Naive thymus-derived CD4-positive, alpha-beta T cell (primary cell): ENCODE data around the gene ASPSCR1. TPM values are rescaled to one million over a fixed set of nuclear protein-coding genes. Genes with fewer than 3 reads are reported as not detected.

Experiments
- ATAC-seq: fragments of 150-1000 bp; cut with Tn5 transposase; 2 replicates; pipeline ENCODE4 v1.10.0; 2021; ENCODE audit warnings: mild to moderate bottlenecking, moderate library complexity
- CTCF ChIA-PET: fragments of 350-600 bp; sonication (Branson Sonifier 250); formaldehyde crosslinking; loops from one replicate; lab custom pipeline; 2021; ENCODE audit warnings: antibody characterized with exemption; lab: Charles Lee
- POLR2A ChIA-PET: fragments of 350-600 bp; sonication (Branson Sonifier 250); formaldehyde crosslinking; loops from one replicate; lab custom pipeline; 2021; ENCODE audit warnings: antibody characterized with exemption, inconsistent platforms; lab: Charles Lee
- DNase-seq, 9 donors: peaks; one replicate each; pipeline versions ENCODE4 v3.0.0 to v3.0.0-alpha.2; 2020 to 2022; ENCODE audit warnings: mixed read lengths in 1 of 9
- H3K27ac ChIP-seq: one replicate; pipeline ENCODE4 v1.7.0; 2013; ENCODE audit warnings: mild to moderate bottlenecking, low read depth, low read length, moderate library complexity
- H3K27me3 ChIP-seq, 2 donors: one replicate each; pipeline ENCODE4 v1.7.0; 2013; ENCODE audit warnings: low read length in 2 of 2, mild to moderate bottlenecking in 2 of 2, moderate library complexity in 2 of 2; ENCODE audit not compliant: control insufficient read depth in 2 of 2, insufficient read depth in 2 of 2
- H3K36me3 ChIP-seq, 3 experiments: 1 replicate in 2 of 3; 2 replicates in 1 of 3; pipeline ENCODE4 v1.7.0; 2013; ENCODE audit warnings: low read length in 3 of 3, mild to moderate bottlenecking in 3 of 3, moderate library complexity in 1 of 3; ENCODE audit not compliant: insufficient read depth in 3 of 3, control insufficient read depth in 2 of 3
- H3K4me1 ChIP-seq, 2 donors: one replicate each; pipeline ENCODE4 v1.7.0; 2013; ENCODE audit warnings: low read length in 2 of 2, mild to moderate bottlenecking in 2 of 2, moderate library complexity in 1 of 2; ENCODE audit not compliant: control insufficient read depth in 2 of 2, insufficient read depth in 2 of 2
- H3K4me3 ChIP-seq: 2 replicates; pipeline ENCODE4 v1.7.0; 2013; ENCODE audit warnings: mild to moderate bottlenecking, low read length
- H3K9me3 ChIP-seq, 3 experiments: 1 replicate in 2 of 3; 2 replicates in 1 of 3; pipeline ENCODE4 v1.7.0; 2013; ENCODE audit warnings: low read length in 3 of 3; ENCODE audit not compliant: control insufficient read depth in 2 of 3
- H3K27ac Mint-ChIP-seq, 9 donors: one replicate each; pipeline ENCODE4 v1.8.0; 2020 to 2022; ENCODE audit warnings: mixed read lengths in 9 of 9, mild to moderate bottlenecking in 8 of 9, moderate library complexity in 5 of 9, inconsistent platforms in 2 of 9
- H3K27me3 Mint-ChIP-seq, 5 donors: one replicate each; pipeline ENCODE4 v1.8.0; 2021 to 2022; ENCODE audit warnings: mixed read lengths in 5 of 5, mild to moderate bottlenecking in 1 of 5
- H3K36me3 Mint-ChIP-seq, 5 donors: one replicate each; pipeline ENCODE4 v1.8.0; 2020 to 2022; ENCODE audit warnings: mixed read lengths in 5 of 5, mild to moderate bottlenecking in 3 of 5, inconsistent platforms in 1 of 5
- H3K4me1 Mint-ChIP-seq, 7 donors: one replicate each; pipeline ENCODE4 v1.8.0; 2020 to 2022; ENCODE audit warnings: mixed read lengths in 7 of 7, mild to moderate bottlenecking in 3 of 7, inconsistent platforms in 1 of 7
- H3K4me3 Mint-ChIP-seq, 10 donors: one replicate each; pipeline ENCODE4 v1.8.0; 2020 to 2022; ENCODE audit warnings: mild to moderate bottlenecking in 10 of 10, mixed read lengths in 10 of 10, moderate library complexity in 6 of 10, inconsistent platforms in 2 of 10
- H3K9me3 Mint-ChIP-seq, 11 donors: one replicate each; pipeline ENCODE4 v1.8.0; 2020 to 2022; ENCODE audit warnings: mixed read lengths in 11 of 11, mild to moderate bottlenecking in 4 of 11, inconsistent platforms in 1 of 11, moderate library complexity in 1 of 11
- intact Hi-C, 2 donors: fragments of 100-400 bp; cut with micrococcal nuclease; formaldehyde crosslinking; loops; one replicate each; pipeline ENCODE4 v1.15.1; 2023
- polyA plus RNA-seq, 2 donors: library from polyadenylated mRNA; unstranded; fragments of 300-500 nt; fragmentation: Illumina TruSeq; gene quantifications; one replicate each; pipeline ENCODE4 v1.2.3, GENCODE V29; 2021
- total RNA-seq, 6 experiments: library from RNA in 5 of 6; stranded (reverse) in 5 of 6; gene quantifications; 1 replicate in 5 of 6; 2 replicates in 1 of 6; pipeline ENCODE4 v1.2.3 and lab custom pipeline; 2021 to 2026

Gene ASPSCR1
- total and polyA plus RNA-seq, 7 experiments from 2014 or later = 24.2 to 46.7 (median 38.0) TPM

GRCh38 chr17:82022310-82022980 lies 45.0 kb downstream of the ASPSCR1 start, which contains the start of gene CENPX:
TSS of gene CENPX (minus strand) at chr17:82022878. CDS start at chr17:82022861, 17 bp downstream.
- intact Hi-C loops = loop anchor here (1.0 to 5.0 kb wide), 7 partner anchors 54 to 730 kb away; partner anchors contain the start of genes MCRIP1 (in 2 of the 2), ALYREF (in 1 of the 2), ANAPC11 (in 1 of the 2) and HEXD (in 1 of the 2)
- ChIA-PET CTCF (interaction anchor here (0.9 to 6.1 kb wide), 5 partner anchors 15 to 69 kb away, joined by 3 to 122 read pairs (median 4); partner anchors contain the start of genes DCXR and NOTUM), POLR2A (interaction anchor here (0.6 to 4.6 kb wide), 12 partner anchors 15 to 207 kb away, joined by 3 to 29 read pairs (median 5); partner anchors contain the start of genes DCXR, DUS1L, NOTUM and SLC16A3)
- H3K27me3 ChIP-seq = no peaks in the 10 kb centered on the region
- no peak for DNase-seq
- Mint-ChIP-seq H3K4me1 (peaks cover 5 to 28% (median 22%) of the 10 kb centered on the region in 7 donors), H3K9me3 (no peaks in the 10 kb centered on the region), H3K27ac (peak within 1 kb of the TSS in 6 of 9 donors; percentile 64 to 88 (median 76)), H3K36me3 (peaks cover 0 to 2% (median 0%) of the 10 kb centered on the region in 5 donors), H3K27me3 (no peaks in the 10 kb centered on the region), H3K4me3 (peak within 1 kb of the TSS; percentile 80 to 91 (median 84))
- H3K4me3 ChIP-seq = peak within 1 kb of the TSS; percentile 71
- H3K4me1 ChIP-seq = peaks cover 16 to 29% of the 10 kb centered on the region in 2 donors
- no peak for ATAC-seq
- peak within 1 kb of the TSS; percentile 65 for H3K27ac ChIP-seq
- H3K36me3 ChIP-seq = peaks cover 0 to 23% (median 0%) of the 10 kb centered on the region in 3 experiments
- H3K9me3 ChIP-seq = no peaks in the 10 kb centered on the region

- Mint-ChIP-seq H3K36me3 (peaks cover 0 to 2% (median 0%) of the 10 kb centered on the region in 5 donors), H3K9me3 (no peaks in the 10 kb centered on the region), H3K27ac (peak within 1 kb of the TSS in 7 of 9 donors; percentile 41 to 88 (median 66)), H3K4me3 (peak within 1 kb of the TSS; percentile 80 to 91 (median 84)), H3K27me3 (no peaks in the 10 kb centered on the region), H3K4me1 (peaks cover 7 to 28% (median 22%) of the 10 kb centered on the region in 7 donors)
- intact Hi-C loops = loop anchor here (1.0 to 5.0 kb wide), 16 partner anchors 14 to 730 kb away; partner anchors contain the start of genes ASPSCR1 (in 2 of the 2), DCXR (in 2 of the 2), HEXD (in 2 of the 2) and MCRIP1 (in 2 of the 2)
- H3K27ac ChIP-seq = peak within 1 kb of the TSS; percentile 65
- H3K4me1 ChIP-seq = peaks cover 16 to 29% of the 10 kb centered on the region in 2 donors
- peak; percentile 97 to 100 (median 100) for DNase-seq
- peak; percentile 97 for ATAC-seq
- H3K27me3 ChIP-seq = no peaks in the 10 kb centered on the region
- peaks cover 0 to 21% (median 0%) of the 10 kb centered on the region in 3 experiments for H3K36me3 ChIP-seq
- POLR2A ChIA-PET = interaction anchor here (1.0 to 4.6 kb wide), 7 partner anchors 24 to 178 kb away, joined by 3 to 29 read pairs (median 5); partner anchors contain the start of genes DUS1L and NOTUM
- no peaks in the 10 kb centered on the region for H3K9me3 ChIP-seq
- peak within 1 kb of the TSS; percentile 71 for H3K4me3 ChIP-seq
- CTCF ChIA-PET = interaction anchor here (0.9 to 6.1 kb wide), 5 partner anchors 14 to 70 kb away, joined by 3 to 122 read pairs (median 4); partner anchors contain the start of genes DCXR and NOTUM
These were observed 45.6 kb downstream of the ASPSCR1 start, which contains the start of gene LRRC45 for GRCh38 chr17:82022981-82023446. TSS of gene LRRC45 (plus strand) at chr17:82023305. CDS start at chr17:82023644, 339 bp downstream.

- Histone ChIP-seq H3K4me3 (peak overlapping the region; percentile 68), H3K36me3 (peaks cover 0 to 15% (median 0%) of the 10 kb centered on the region in 3 experiments), H3K27ac (peak overlapping the region; percentile 3), H3K9me3 (no peaks in the 10 kb centered on the region), H3K4me1 (peaks cover 16 to 29% of the 10 kb centered on the region in 2 donors), H3K27me3 (no peaks in the 10 kb centered on the region)
- Mint-ChIP-seq H3K9me3 (no peaks in the 10 kb centered on the region), H3K27me3 (no peaks in the 10 kb centered on the region), H3K4me1 (peaks cover 7 to 28% (median 22%) of the 10 kb centered on the region in 7 donors), H3K4me3 (peak overlapping the region; percentile 72 to 89 (median 83)), H3K36me3 (peaks cover 0 to 2% (median 0%) of the 10 kb centered on the region in 5 donors), H3K27ac (peak overlapping the region in 1 of 9 donors; percentile 43)
- ATAC-seq (no peak), DNase-seq (peak in 2 of 9 donors; percentile 23 to 25)
- CTCF ChIA-PET = interaction anchor here (1.0 to 6.1 kb wide), 2 partner anchors 14 to 62 kb away, joined by 3 to 122 read pairs; partner anchors contain the start of genes DCXR and NOTUM
- POLR2A ChIA-PET = interaction anchor here (0.9 to 4.6 kb wide), 6 partner anchors 56 to 177 kb away, joined by 3 to 29 read pairs (median 4); partner anchors contain the start of gene NOTUM
- intact Hi-C loops = loop anchor here (1.0 to 5.0 kb wide), 15 partner anchors 14 to 729 kb away; partner anchors contain the start of genes ASPSCR1 (in 2 of the 2), DCXR (in 2 of the 2), HEXD (in 2 of the 2) and MCRIP1 (in 2 of the 2)
These were observed 46.2 kb downstream of the ASPSCR1 start for GRCh38 chr17:82023447-82024241.

- DNase-seq (no peak), ATAC-seq (no peak)
- intact Hi-C loops = loop anchor here (5.0 kb wide), 4 partner anchors 113 to 392 kb away; partner anchors contain the start of genes MCRIP1 (in 2 of the 2), HEXD (in 1 of the 2), OGFOD3 (in 1 of the 2) and PCYT2 (in 1 of the 2)
- no peak overlapping the region for H3K27ac Mint-ChIP-seq
- Histone ChIP-seq H3K27ac (no peak overlapping the region), H3K36me3 (peaks cover 0 to 11% (median 0%) of the 10 kb centered on the region in 3 experiments), H3K4me3 (no peak overlapping the region), H3K4me1 (peaks cover 17 to 34% of the 10 kb centered on the region in 2 donors), H3K27me3 (no peaks in the 10 kb centered on the region), H3K9me3 (no peaks in the 10 kb centered on the region)
- H3K36me3 Mint-ChIP-seq = peaks cover 0 to 6% (median 0%) of the 10 kb centered on the region in 5 donors
- no peaks in the 10 kb centered on the region for H3K27me3 Mint-ChIP-seq
- peaks cover 7 to 32% (median 26%) of the 10 kb centered on the region in 7 donors for H3K4me1 Mint-ChIP-seq
- ChIA-PET POLR2A (no interaction called here), CTCF (no interaction called here)
- no peaks in the 10 kb centered on the region for H3K9me3 Mint-ChIP-seq
- H3K4me3 Mint-ChIP-seq = peak overlapping the region in 2 of 10 donors; percentile 9 to 84
These were observed 47.4 kb downstream of the ASPSCR1 start for GRCh38 chr17:82024859-82025258.

- Histone ChIP-seq H3K4me1 (peaks cover 22 to 33% of the 10 kb centered on the region in 2 donors), H3K27me3 (no peaks in the 10 kb centered on the region), H3K9me3 (no peaks in the 10 kb centered on the region), H3K4me3 (no peak overlapping the region), H3K36me3 (peaks cover 0 to 11% (median 0%) of the 10 kb centered on the region in 3 experiments), H3K27ac (no peak overlapping the region)
- intact Hi-C loops = no loop called here
- ChIA-PET CTCF (interaction anchor here (0.7 to 1.6 kb wide), 3 partner anchors 12 to 66 kb away, joined by 3 to 6 read pairs (median 4); partner anchors contain the start of gene DCXR), POLR2A (interaction anchor here (1.0 to 2.0 kb wide), 2 partner anchors 11 to 63 kb away, joined by 3 to 10 read pairs; partner anchors contain the start of gene DCXR)
- Mint-ChIP-seq H3K4me1 (peaks cover 7 to 30% (median 23%) of the 10 kb centered on the region in 7 donors), H3K27ac (no peak overlapping the region), H3K27me3 (no peaks in the 10 kb centered on the region), H3K4me3 (peak overlapping the region in 2 of 10 donors; percentile 58 to 59), H3K9me3 (peaks cover 0 to 1% (median 0%) of the 10 kb centered on the region in 11 donors), H3K36me3 (peaks cover 0 to 6% (median 0%) of the 10 kb centered on the region in 5 donors)
- DNase-seq (no peak), ATAC-seq (no peak)
These were observed 48.1 kb downstream of the ASPSCR1 start for GRCh38 chr17:82025401-82026107.
